K562 (cell line): ENCODE data around the gene SKP2. TPM values are rescaled to one million over a fixed set of nuclear protein-coding genes. Genes with fewer than 3 reads are reported as not detected.

Experiments
- ATAC-seq: fragments of 200-7000 bp; cut with Tn5 transposase; 3 replicates; pipeline ENCODE4 v1.9.1; 2020; ENCODE audit warnings: moderate library complexity
- BruUV-seq: library from RNA; stranded (reverse); fragments of 400-500 nt; replicated peaks from 2 replicates; lab custom pipeline; 2021; lab: Mats Ljungman, UMichigan
- CTCF ChIA-PET: fragments of 300-600 bp; formaldehyde crosslinking; extraction: SDS; loops from one replicate; lab custom pipeline; 2021; ENCODE audit warnings: low intra/inter-chr PET ratio; lab: Yijun Ruan, JAX
- POLR2A ChIA-PET: fragments of 300-600, 350-650 bp; sonication (Branson Sonifier 250); formaldehyde crosslinking; extraction: SDS; loops from one replicate; lab custom pipeline; 2021; ENCODE audit warnings: antibody characterized with exemption, inconsistent platforms; lab: Yijun Ruan, JAX
- DNase-seq, 4 experiments: peaks; one replicate each; pipeline versions ENCODE4 v3.0.0 to v3.0.0-alpha.2; 2011 to 2018; ENCODE audit warnings: low spot score in 3 of 4, mixed read lengths in 3 of 4; ENCODE audit errors: extremely low read depth in 1 of 4
- FAIRE-seq: peaks from 2 replicates; lab custom pipeline; 2011; peaks lifted over from hg19 to GRCh38; lab: Jason Lieb, UNC
- H2AFZ ChIP-seq: 2 replicates; pipeline ENCODE4 v1.6.0; 2011; ENCODE audit warnings: low read depth, low read length, control low read depth, inconsistent platforms
- H3K27ac ChIP-seq: fragments of 200-600 bp; 3 replicates; pipeline ENCODE4 v1.8.0; 2011; ENCODE audit warnings: low read depth, mild to moderate bottlenecking, control low read depth, inconsistent platforms, low read length, moderate library complexity, mixed read lengths; ENCODE audit errors: extremely low read depth
- H3K27me3 ChIP-seq, 2 experiments: fragments of 300-600 bp in 1 of 2; 2 replicates in 1 of 2; 3 replicates in 1 of 2; pipeline versions ENCODE4 v1.6.0 to v1.8.0; 2011; ENCODE audit warnings: inconsistent platforms in 2 of 2, low read length in 2 of 2, mild to moderate bottlenecking in 1 of 2, mixed read lengths in 1 of 2, moderate library complexity in 1 of 2; ENCODE audit not compliant: control insufficient read depth in 2 of 2, insufficient read depth in 2 of 2
- H3K36me3 ChIP-seq: fragments of 300-600 bp; 3 replicates; pipeline ENCODE4 v1.8.0; 2011; ENCODE audit warnings: mild to moderate bottlenecking, low read length, inconsistent platforms; ENCODE audit not compliant: control insufficient read depth, insufficient read depth
- H3K4me1 ChIP-seq, 2 experiments: fragments of 200-600 bp in 1 of 2; replicated peaks in 1 of 2; 2 replicates in 1 of 2; 3 replicates in 1 of 2; pipeline versions ENCODE4 v1.5.1 to v1.8.0; 2011; ENCODE audit warnings: inconsistent platforms in 2 of 2, low read length in 2 of 2, mild to moderate bottlenecking in 1 of 2, mixed read lengths in 1 of 2, moderate library complexity in 1 of 2; ENCODE audit not compliant: control insufficient read depth in 2 of 2, insufficient read depth in 2 of 2
- H3K4me2 ChIP-seq: 2 replicates; pipeline ENCODE4 v1.6.1; 2011; ENCODE audit warnings: low read length, control low read depth, inconsistent platforms, mixed read lengths; ENCODE audit not compliant: insufficient read depth
- H3K4me3 ChIP-seq: fragments of 200-600 bp; sonication (generic), shearing (Covaris generic); 2 replicates; pipeline ENCODE4 v1.5.1; 2016; ENCODE audit warnings: control low read depth, inconsistent platforms
- H3K79me2 ChIP-seq: fragments of 200-600 bp; 3 replicates; pipeline ENCODE4 v1.8.0; 2011; ENCODE audit warnings: low read length, inconsistent platforms; ENCODE audit not compliant: control insufficient read depth, insufficient read depth
- H3K9ac ChIP-seq, 2 experiments: 2 replicates each; pipeline versions ENCODE4 v1.6.0 to v1.6.1; 2011; ENCODE audit warnings: low read depth in 2 of 2, low read length in 2 of 2, control low read depth in 1 of 2, inconsistent platforms in 1 of 2, mild to moderate bottlenecking in 1 of 2, mixed read lengths in 1 of 2; ENCODE audit not compliant: insufficient read depth in 1 of 2
- H3K9me1 ChIP-seq: one replicate; pipeline ENCODE4 v1.6.0; 2011; ENCODE audit warnings: inconsistent platforms, mild to moderate bottlenecking, low read length, moderate library complexity; ENCODE audit not compliant: control insufficient read depth, insufficient read depth
- H3K9me3 ChIP-seq: replicated peaks from 2 replicates; pipeline ENCODE4 v1.5.1; 2011; ENCODE audit warnings: low read depth, low read length, inconsistent platforms; ENCODE audit not compliant: control insufficient read depth, insufficient read depth
- H4K20me1 ChIP-seq: replicated peaks from 2 replicates; pipeline ENCODE4 v1.6.1; 2011; ENCODE audit warnings: low read length, inconsistent platforms, mixed read lengths; ENCODE audit not compliant: control insufficient read depth, insufficient read depth
- ARID2 ChIP-seq: fragments of 450-650 bp; IDR thresholded peaks from 2 replicates; pipeline ENCODE4 v1.6.1; 2017; ENCODE audit warnings: antibody characterized with exemption, mild to moderate bottlenecking
- CEBPB ChIP-seq: fragments of 450-650 bp; IDR thresholded peaks from 2 replicates; pipeline ENCODE4 v1.6.1; 2016; ENCODE audit warnings: missing genetic modification characterization, missing compliant biosample characterization
- DNMT1 ChIP-seq: fragments of 450-650 bp; IDR thresholded peaks from 2 replicates; pipeline ENCODE4 v1.6.1; 2016; ENCODE audit warnings: antibody characterized with exemption, mild to moderate bottlenecking
- E2F1 ChIP-seq: sonication (generic); formaldehyde crosslinking; IDR thresholded peaks from 2 replicates; pipeline ENCODE4 v1.8.1; 2023; ENCODE audit warnings: mild to moderate bottlenecking, missing genetic modification reagents, moderate library complexity
- GABPA ChIP-seq: fragments of 200-800 bp; sonication (Bioruptor generic); conservative IDR thresholded peaks from 2 replicates; pipeline ENCODE4 v1.6.1; 2016; ENCODE audit warnings: low read depth, missing genetic modification characterization, missing compliant biosample characterization
- NFIC ChIP-seq: fragments of 450-650 bp; IDR thresholded peaks from 2 replicates; pipeline ENCODE4 v1.6.1; 2017; ENCODE audit warnings: mild to moderate bottlenecking, inconsistent platforms
- SP1 ChIP-seq: sonication (generic); formaldehyde crosslinking; IDR thresholded peaks from 2 replicates; pipeline ENCODE4 v1.8.1; 2022; ENCODE audit warnings: mild to moderate bottlenecking, missing genetic modification reagents
- ZNF354B ChIP-seq: fragments of 250-450 bp; sonication (Bioruptor Pico); IDR thresholded peaks from 2 replicates; pipeline ENCODE4 v1.4.0; 2020
- ZNF707 ChIP-seq: fragments of 250-450 bp; sonication (Bioruptor Pico); conservative IDR thresholded peaks from 2 replicates; pipeline ENCODE4 v1.8.0; 2022; ENCODE audit warnings: inconsistent platforms, mild to moderate bottlenecking, moderate library complexity
- ZNF740 ChIP-seq, 3 experiments: fragments of 200-800 bp in 1 of 3; sonication (Bioruptor generic) in 1 of 3; sonication (generic) in 1 of 3; formaldehyde crosslinking in 1 of 3; IDR thresholded peaks; 2 replicates each; pipeline versions ENCODE4 v1.6.1 to v1.8.0; 2016 to 2022; ENCODE audit warnings: mild to moderate bottlenecking in 2 of 3, missing compliant biosample characterization in 2 of 3, missing genetic modification characterization in 2 of 3, missing genetic modification reagents in 1 of 3
- ZNF76 ChIP-seq: fragments of 250-450 bp; sonication (Bioruptor Pico); IDR thresholded peaks from 2 replicates; pipeline ENCODE4 v1.4.0; 2020; ENCODE audit warnings: mild to moderate bottlenecking, moderate library complexity, borderline replicate concordance
- WGBS: fragments of 100-300 bp; shearing (Covaris generic); methylation state at CpG from one replicate; pipeline ENCODE4 v1.1.6; 2016; ENCODE audit warnings: low coverage, mixed read lengths; ENCODE audit not compliant: insufficient coverage; ENCODE audit errors: missing lambda C conversion rate; 5-methylcytosine and 5-hydroxymethylcytosine counted together
- in situ Hi-C: fragments of 300-500 bp; cut with MboI; formaldehyde crosslinking; loops from 4 replicates; pipeline ENCODE4 v1.15.0; 2018; ENCODE audit warnings: inconsistent platforms, mixed read lengths
- intact Hi-C: fragments of 100-400 bp; cut with micrococcal nuclease; formaldehyde crosslinking; loops from 2 replicates; pipeline ENCODE4 v1.14.2; 2022
- polyA plus RNA-seq, 8 experiments: library from polyadenylated mRNA; depleted of rRNA in 4 of 8; stranded (reverse) in 5 of 8; unstranded in 3 of 8; fragments of >200 nt; fragmentation: Nextera tagmentation in 2 of 8; fragmentation: Illumina TruSeq in 1 of 8; extraction: Ambion mirVana in 2 of 8; extraction: Trizol in 1 of 8; gene quantifications; 2 replicates each; pipeline versions ENCODE4 v1.2.1 to v1.2.3, GENCODE V29; 2011 to 2014; ENCODE audit warnings: inconsistent platforms in 1 of 8, missing spikeins in 1 of 8
- total RNA-seq, 7 experiments: library from RNA; depleted of rRNA in 6 of 7; stranded (reverse); fragments of >200 nt in 6 of 7; fragmentation: Illumina TruSeq in 2 of 7; extraction: Trizol in 2 of 7; gene quantifications; 2 replicates each; pipeline versions ENCODE4 v1.2.1 to v1.2.3, GENCODE V29; 2011 to 2021; ENCODE audit warnings: low replicate concordance in 1 of 7

SKP2 gene
- total and polyA plus RNA-seq, 9 of the 15 experiments (the other 6 are each of a cell fraction or from before 2014, with no cell fraction given): 30.0 to 97.5 (median 80.8) TPM

GRCh38 chr5:36205329-36205728 lies 53.4 kb downstream of the SKP2 start:
- Histone ChIP-seq H3K4me2 (no peak overlapping the region), H4K20me1 (no peaks in the 10 kb centered on the region)
- WGBS: 78% methylated on average over 2 of the region's 2 CpGs
- no peak for ATAC-seq
- TF ChIP-seq ZNF740 (CRISPR knock-in tag; IDR thresholded peaks at IDR 0.05) (no peak), ZNF740 (tag; IDR thresholded peaks at IDR 0.05) (no peak), E2F1 (CRISPR knock-in tag) (no peak), CEBPB (tag) (no peak), ARID2 (no peak), SP1 (CRISPR knock-in tag) (no peak), ZNF707 (CRISPR knock-in tag) (no peak), ZNF76 (CRISPR knock-in tag) (no peak), GABPA (tag) (no peak), NFIC (no peak), ZNF354B (no peak), DNMT1 (no peak)
- TF ChIP-seq, all 486 proteins: peak for 0
- Histone ChIP-seq H3K27ac (no peak overlapping the region), H2AFZ (no peak overlapping the region), H3K4me1 (no peaks in the 10 kb centered on the region), H3K36me3 (peaks cover 48% of the 10 kb centered on the region; the same call in 2 of the 3 replicates), H3K9ac (no peak overlapping the region), H3K9me1 (no peaks in the 10 kb centered on the region), H3K27me3 (no peaks in the 10 kb centered on the region), H3K9me3 (no peaks in the 10 kb centered on the region), H3K79me2 (no peaks in the 10 kb centered on the region), H3K4me3 (no peak overlapping the region)
- ChIA-PET POLR2A (interaction anchor here (1.1 kb wide), 1 partner anchor 59 kb away, joined by 3 read pairs; no protein-coding TSS in a partner anchor), CTCF (no interaction called here)
- FAIRE-seq: no peak
- intact Hi-C loops (no loop called here), in situ Hi-C loops (no loop called here)
- no peak for DNase-seq
- no TSS peak for BruUV-seq
